Measurements from ENCODE around the gene DNAJC12.

GRCh38 chr10:67837541-67838314 is at the start of gene DNAJC12:
- TF ChIP-seq CTCF (IDR thresholded peaks at IDR 0.05) (no peak), POLR2AphosphoS5 (IDR thresholded peaks at IDR 0.05; ENCODE audit: low read depth, low read length) (peak; percentile 49; the same call in 1 of the 2 replicates), YY1 (IDR thresholded peaks at IDR 0.05; ENCODE audit: low read depth) (no peak), RXRA (IDR thresholded peaks at IDR 0.05; ENCODE audit: borderline replicate concordance, low read depth) (no peak), SIN3A (IDR thresholded peaks at IDR 0.05; ENCODE audit: borderline replicate concordance, low read depth, low read length) (0 out of 2 replicates have a peak, but pooled peaks have one; percentile 26)
